Right lobe of liver (tissue), 4 donors: ENCODE data around the gene PCLO.

Source experiments
- CTCF ChIP-seq, 4 donors: fragments of 200-600 bp in 3 of 4; fragments of 450-650 bp in 1 of 4; IDR thresholded peaks; one replicate each; pipeline versions ENCODE4 v1.5.1 to v1.8.0; 2016 to 2022; ENCODE audit warnings: antibody characterized with exemption in 4 of 4, mild to moderate bottlenecking in 2 of 4
- POLR2A ChIP-seq: fragments of 450-650 bp; IDR thresholded peaks from one replicate; pipeline ENCODE4 v1.6.1; 2017; ENCODE audit warnings: antibody characterized with exemption, mild to moderate bottlenecking
- donor health status: DM: no; HTN: no; CAD: no.
- donor health status: DM: no; HTN: no; CAD: no.
- donor health status: DM: no; HTN: yes; CAD: no.

- TF ChIP-seq CTCF (IDR thresholded peaks at IDR 0.05) (no peak), POLR2A (no peak)
Observed at GRCh38 chr7:82957521-82957920, 205.2 kb downstream of the PCLO start.
